ENCODE results near the gene VPS26C.

DNA sequence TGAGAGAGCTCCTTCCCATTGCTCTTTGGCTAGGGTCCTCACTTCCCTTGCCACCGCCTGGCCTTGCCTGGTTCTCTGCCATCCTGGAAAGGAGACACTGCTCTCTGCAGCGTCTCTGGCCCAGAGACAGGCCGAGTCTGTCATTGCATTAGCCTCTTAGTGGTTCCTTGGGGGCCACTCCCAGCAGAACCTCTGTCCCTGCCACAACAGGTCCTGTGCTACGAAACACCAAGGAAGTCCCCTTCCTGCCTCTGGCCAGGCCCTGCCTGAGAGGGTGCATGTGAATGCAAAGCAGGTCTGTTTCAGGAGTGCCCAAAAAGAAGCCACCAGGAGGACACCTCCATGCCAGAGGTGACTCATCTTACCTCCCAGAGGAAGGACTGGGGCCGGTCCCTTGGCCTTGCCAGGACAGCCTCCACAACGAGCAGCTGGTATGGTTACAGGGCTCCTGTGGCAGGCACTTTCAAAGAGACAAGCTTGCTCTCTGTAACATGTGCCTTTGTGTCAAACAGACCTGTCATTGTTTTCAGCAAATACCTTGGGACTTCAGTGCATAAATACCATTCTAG is 59.6 kb downstream of the VPS26C start:
- TF ChIP-seq, protein P1, sequence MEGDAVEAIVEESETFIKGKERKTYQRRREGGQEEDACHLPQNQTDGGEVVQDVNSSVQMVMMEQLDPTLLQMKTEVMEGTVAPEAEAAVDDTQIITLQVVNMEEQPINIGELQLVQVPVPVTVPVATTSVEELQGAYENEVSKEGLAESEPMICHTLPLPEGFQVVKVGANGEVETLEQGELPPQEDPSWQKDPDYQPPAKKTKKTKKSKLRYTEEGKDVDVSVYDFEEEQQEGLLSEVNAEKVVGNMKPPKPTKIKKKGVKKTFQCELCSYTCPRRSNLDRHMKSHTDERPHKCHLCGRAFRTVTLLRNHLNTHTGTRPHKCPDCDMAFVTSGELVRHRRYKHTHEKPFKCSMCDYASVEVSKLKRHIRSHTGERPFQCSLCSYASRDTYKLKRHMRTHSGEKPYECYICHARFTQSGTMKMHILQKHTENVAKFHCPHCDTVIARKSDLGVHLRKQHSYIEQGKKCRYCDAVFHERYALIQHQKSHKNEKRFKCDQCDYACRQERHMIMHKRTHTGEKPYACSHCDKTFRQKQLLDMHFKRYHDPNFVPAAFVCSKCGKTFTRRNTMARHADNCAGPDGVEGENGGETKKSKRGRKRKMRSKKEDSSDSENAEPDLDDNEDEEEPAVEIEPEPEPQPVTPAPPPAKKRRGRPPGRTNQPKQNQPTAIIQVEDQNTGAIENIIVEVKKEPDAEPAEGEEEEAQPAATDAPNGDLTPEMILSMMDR (IDR thresholded peaks at IDR 0.05), result no peak
- TF ChIP-seq POLR2A (IDR thresholded peaks at IDR 0.05) (no peak), POLR2AphosphoS5 (IDR thresholded peaks at IDR 0.05) (no peak)
